Non-pigmented ciliary epithelial cell (primary cell): ENCODE data around the gene GABRR3.
"Not testable (repeated sequence)": the region's sequence is repeated elsewhere in the genome, so short reads cannot be mapped to it uniquely, and the experiment has no call there.

Experiments used
- DNase-seq: peaks from one replicate; pipeline ENCODE4 v3.0.0-alpha.2; 2010; ENCODE audit warnings: low read depth

GABRR3 gene

GRCh38 chr3:98021830-98022560, 13.1 kb downstream of the GABRR3 start:
- DNase-seq: no peak

- DNase-seq: no peak
These were observed 14.7 kb downstream of the GABRR3 start for GRCh38 chr3:98020412-98020811.

DNA sequence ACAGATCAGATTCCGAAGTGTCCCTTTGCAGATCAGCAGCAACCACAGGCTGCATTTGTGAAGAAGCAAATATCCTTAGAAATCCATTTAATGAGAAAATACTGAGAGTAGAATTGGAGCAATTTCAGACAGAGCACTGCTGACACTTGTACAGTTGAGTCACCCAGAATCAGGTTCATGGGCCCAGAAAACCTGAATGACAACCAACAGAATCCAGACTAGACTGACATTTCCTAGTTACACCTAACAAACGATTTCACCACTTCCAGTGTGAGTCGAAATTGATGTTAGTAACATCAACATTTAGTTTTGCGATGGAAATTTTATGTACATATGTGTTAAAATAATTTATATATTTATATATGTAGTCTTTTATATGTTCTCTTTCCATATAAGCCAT, 16.8 kb downstream of the GABRR3 start:
- no peak for DNase-seq

DNA sequence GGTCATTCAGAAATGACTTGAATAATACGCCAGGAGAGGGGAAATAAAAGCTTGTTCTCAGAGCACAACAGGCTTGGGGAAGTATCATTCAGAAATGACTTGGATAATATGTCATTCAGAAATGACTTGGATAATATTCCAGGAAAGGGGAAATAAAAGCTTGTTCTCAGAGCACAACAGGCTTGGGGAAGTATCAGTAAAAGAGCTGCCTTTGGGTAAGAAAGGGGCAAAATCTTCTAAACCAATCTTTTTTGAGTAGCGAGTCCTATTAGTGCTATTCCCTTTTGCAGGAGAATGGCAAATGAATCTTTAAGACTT, 20.9 kb downstream of the GABRR3 start:
- no peak for DNase-seq

DNA sequence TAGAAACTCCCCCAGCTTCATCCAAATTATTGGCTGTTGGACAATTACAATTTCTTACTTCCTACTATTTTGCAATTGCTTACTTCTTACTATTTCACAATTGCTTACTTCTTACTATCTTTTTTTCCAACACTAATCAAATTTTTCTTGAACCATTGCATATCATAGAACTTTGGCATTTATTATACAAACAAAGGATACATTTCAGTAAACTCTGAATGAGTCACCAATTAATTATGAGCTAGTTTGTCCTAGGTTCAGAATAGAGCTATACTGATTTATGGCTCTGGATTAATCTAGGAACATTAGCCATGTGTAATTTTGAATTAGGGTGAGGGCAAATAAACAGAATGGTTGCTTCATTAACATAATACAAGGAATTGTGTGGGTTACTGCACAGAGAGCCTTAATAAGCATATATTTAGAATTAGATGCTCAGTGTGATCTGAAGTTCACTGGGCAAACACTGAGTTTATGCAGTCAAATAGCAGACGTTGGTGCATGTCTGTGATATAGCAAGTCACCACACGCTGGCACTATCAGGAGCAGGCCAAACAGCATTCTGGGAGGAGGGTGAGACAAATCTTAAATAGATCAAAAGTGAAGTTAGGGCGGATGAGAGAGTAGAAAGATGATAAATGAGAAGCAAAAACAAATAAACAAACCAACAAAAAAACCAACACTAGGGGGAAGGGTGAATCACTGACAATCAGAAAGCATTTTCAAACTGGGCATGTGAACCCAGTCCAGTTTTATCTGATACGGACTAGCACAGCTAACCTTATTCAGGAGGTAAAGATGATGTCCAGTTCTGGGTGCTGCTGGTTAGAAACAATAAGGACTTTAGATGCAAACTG, 21.5 kb downstream of the GABRR3 start:
- no peak for DNase-seq

DNA sequence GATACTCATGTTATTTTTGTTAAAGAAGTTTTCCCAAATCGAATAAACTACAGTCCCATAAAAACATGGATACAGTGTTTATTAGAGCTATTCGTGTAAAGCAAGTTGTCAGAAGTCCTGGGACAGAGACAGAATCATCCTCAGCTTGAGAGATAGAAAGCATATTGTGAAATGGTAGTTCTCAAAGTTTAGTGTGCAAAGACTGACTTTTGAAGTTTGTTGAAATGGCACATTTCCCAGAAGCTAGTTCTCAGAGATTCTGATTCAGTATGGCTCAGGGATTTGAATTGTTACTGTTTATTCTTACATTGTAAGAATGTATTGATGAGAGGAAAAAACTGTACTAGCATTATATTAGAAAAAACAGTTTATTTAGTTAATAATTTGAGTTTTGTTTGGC, 22.1 kb downstream of the GABRR3 start:
- DNase-seq: no peak

GRCh38 chr3:98010883-98011449, 24.1 kb downstream of the GABRR3 start:
- DNase-seq: not testable (repeated sequence)

DNA sequence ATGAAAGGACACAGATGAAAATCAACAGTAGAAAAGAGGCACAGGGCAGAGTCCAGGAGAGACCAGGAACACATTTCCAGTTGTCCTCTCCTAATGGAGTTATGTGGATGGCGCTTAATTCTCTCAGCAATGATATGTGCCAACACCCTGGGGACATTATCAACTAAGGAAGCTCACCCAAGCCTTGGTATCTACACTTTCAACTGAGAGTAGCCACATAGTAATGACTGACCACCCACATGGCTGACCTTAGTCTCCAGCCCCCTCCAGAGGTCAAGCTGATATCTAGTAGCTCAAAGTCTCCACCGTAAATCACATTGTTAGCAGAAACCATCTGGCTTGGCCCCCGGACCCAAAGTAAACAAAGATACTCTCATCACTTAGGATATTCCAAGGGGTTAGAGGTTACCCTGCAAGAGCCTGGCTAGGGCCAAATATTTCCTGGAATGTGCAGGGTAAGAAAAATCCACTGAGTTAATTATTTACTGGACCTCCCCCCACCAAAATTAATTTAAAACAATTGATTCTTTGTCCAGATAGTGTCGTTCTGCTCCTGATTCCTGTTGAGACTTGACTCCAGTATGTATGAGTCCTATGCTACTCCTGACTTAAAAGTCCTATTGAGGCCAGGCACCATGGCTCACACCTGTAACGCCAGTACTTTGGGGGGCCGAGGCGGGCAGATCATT, 24.8 kb downstream of the GABRR3 start:
- DNase-seq: no peak

DNA sequence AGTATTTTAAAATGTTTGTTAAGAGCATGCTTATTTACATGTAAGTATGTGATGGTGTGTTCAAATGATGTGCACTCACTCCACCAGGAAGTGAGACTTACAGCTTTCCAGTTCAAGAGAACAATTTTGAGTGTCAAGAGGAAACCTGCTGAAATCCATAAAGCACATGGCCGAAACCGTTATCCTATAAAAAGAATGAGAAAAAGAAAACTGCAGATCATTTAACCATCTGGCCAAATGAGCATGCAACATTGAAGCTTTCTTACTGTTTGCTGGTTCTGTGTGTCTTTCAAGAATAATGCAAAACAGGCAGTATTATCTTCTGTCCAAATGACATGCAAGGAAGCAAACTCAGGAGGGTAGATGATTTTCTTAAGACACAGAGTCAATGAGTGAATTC, 26.3 kb downstream of the GABRR3 start:
- DNase-seq: no peak

GRCh38 chr3:98005438-98005837, 29.7 kb downstream of the GABRR3 start:
- DNase-seq: no peak

DNA sequence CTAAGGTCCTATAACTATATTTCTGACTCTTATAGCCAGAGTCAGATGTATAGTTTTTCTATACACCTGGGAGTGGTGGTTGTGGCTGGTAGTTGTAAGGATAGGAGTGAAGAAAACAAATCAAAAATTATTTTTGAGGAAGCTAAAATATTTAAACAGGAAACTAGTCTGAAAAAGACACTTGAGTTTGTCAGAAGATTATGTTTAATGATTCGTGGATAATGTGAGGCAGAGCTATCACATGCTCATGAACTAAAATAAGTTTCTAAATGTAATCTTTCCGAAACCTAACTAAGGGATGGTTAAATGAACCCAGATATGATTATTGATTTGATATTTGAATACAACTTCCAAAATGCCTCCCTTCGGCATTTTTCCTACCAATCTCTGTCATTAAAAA, 30.4 kb downstream of the GABRR3 start:
- no peak for DNase-seq

DNA sequence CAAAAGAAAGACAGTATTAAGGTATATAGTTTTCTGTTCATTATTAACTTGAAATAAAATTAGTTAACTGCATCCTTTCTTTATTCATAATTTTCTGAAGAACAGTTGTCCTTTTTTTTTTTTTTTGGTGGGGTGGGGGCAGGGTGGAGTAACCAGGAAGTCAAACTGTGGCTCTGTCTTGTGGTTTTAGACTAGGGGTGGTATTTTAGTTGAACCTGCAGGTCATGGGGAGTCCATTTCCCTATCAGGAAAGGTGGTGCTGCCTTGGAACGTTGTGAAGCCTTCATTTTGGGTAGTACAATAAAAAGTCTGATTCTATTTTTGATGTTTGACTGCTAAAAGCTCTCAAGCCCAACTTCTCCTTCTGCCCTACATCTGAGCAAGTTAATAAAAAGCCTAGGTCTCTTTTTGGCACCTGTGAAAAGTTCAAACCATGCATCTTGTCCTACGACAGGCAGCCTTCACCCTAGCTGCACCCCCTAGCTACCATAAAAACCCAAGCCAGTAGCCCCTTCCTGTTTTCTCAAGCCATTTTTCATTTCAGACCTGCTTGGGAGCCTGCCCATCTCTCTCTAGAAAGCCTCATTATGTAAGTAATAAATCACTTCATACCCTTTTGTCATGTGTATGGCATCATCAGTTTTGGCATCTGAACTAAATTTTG, 31.7 kb downstream of the GABRR3 start:
- no peak for DNase-seq

GRCh38 chr3:98002717-98003116, 32.4 kb downstream of the GABRR3 start:
- no peak for DNase-seq

DNA sequence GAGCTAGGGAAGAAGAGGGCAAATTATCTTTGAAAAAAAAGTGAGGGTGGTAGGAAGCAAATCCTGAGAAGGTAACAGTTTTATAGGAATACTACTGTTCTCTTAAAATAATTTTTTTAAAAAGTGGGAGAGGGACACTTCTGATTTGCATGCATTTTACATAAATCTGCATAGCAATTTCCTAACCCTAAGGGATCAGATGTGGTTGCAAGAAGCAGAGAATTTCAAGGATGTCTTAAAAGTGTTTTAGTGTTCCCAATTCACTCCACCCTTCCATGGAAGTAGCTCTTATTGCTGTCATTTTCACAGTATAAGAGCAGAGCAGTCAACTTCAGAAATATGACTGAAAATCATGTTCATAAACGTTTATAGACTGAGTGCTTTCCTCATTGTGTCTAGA, 35.1 kb downstream of the GABRR3 start:
- no peak for DNase-seq

GRCh38 chr3:97999103-97999502, 36.0 kb downstream of the GABRR3 start:
- DNase-seq: no peak

DNA sequence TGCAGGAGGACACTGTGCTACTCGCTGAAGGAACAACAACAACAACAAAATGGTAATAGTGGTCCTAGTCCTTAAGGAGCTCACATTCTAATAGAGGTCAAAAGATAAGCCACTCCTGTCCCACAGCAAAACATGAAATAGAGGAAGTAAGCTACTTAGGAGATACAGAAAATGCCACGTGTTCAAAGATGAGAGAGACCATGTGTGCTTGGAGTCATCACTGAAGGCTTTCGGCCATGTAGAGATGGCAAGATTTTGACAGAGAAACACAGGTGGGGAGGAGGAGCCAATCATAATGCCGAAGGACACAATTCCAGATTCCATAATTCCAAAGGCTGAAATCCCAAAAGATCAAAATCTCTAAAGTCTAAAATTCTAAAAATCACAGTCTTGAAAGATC, 38.1 kb downstream of the GABRR3 start:
- no peak for DNase-seq

DNA sequence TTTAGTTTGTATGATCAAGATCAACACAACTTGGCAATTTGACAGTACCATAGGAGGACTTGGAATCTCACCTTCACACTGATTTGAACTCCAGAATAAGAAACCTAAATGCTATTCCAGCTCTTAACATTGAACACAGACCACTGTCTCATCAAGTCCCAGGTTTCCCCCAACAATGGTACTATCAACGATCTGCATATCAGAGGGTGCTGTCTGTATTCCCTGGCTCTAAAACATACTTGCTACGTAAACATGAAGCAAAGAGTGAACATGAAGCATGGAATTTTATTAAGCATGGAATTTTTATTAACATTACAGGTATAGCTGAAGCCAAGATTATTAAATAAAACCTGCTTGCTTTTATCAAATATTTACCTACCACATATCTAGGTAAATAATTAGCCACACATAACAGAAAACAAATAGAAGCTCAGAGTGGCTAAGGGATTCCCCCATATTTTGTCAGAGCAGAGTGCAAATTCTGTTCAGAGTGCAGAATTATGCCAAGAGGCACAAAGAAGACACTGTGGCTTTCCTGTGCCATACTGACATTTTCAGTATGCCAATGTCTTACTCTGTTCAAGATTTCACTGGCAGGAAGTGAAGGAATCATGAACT, 40.7 kb downstream of the GABRR3 start:
- no peak for DNase-seq

- DNase-seq: no peak
These were observed 41.6 kb downstream of the GABRR3 start for GRCh38 chr3:97993526-97993925.

- no peak for DNase-seq
These were observed 42.5 kb downstream of the GABRR3 start for GRCh38 chr3:97992547-97993173.

DNA sequence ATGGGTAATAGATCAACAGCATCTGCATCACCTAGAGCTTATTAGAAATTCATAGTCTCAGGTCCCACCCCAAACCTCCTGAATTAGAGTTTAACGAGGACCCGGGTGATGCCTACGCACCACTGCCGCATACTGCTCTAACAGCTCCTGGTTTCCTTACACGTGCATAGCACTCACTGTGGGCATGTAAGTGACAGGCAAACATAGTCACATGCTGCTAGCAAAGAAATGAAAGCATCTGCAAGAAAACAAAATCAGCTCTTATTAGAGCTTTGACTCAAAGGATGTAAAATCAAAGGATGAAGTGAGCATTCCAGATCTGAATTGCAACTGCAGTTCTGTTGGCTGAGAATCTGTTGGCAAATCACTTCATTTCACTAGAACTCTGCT, 43.8 kb downstream of the GABRR3 start:
- no peak for DNase-seq

DNA sequence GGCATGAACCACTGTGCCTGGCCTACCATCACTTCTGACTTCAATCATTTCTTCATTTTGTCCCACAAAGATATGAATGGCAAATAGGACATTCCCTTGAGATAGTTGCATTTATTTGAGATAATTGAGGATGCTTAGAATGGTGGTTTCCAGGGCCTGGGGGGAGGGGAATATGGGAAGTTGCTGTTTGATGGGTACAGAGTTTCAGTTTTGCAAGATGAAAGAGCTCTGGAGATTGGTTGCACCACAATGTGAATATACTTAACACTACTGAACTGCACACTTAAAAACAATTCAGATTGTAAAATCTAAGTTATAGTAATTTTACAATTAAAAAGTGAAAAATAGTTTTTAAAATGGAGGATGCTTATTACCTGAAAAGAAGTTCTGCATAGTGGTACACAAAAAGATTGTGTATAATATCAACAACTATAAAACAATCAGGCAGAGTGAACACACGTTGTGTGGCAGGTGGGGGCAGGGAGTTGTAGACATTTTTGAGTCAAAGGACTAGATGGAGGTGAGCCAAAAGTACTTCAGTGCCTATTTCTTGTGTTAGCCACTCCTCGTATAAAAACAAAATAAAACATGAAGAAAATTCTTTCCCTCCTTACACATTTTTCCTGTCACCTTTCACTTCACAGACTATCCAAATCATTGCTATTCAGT, 44.4 kb downstream of the GABRR3 start:
- no peak for DNase-seq
